GM21423 (cell line): ENCODE data around the gene MACROD2.
"Not testable (repeated sequence)": the region's sequence is repeated elsewhere in the genome, so short reads cannot be mapped to it uniquely, and the experiment has no call there.

Experiments
- ATAC-seq: cut with Tn5 transposase; IDR thresholded peaks from one replicate; pipeline ENCODE4 v1.9.1; 2021; ENCODE audit warnings: mild to moderate bottlenecking, moderate library complexity; ENCODE audit not compliant: unreplicated experiment

MACROD2 gene

DNA sequence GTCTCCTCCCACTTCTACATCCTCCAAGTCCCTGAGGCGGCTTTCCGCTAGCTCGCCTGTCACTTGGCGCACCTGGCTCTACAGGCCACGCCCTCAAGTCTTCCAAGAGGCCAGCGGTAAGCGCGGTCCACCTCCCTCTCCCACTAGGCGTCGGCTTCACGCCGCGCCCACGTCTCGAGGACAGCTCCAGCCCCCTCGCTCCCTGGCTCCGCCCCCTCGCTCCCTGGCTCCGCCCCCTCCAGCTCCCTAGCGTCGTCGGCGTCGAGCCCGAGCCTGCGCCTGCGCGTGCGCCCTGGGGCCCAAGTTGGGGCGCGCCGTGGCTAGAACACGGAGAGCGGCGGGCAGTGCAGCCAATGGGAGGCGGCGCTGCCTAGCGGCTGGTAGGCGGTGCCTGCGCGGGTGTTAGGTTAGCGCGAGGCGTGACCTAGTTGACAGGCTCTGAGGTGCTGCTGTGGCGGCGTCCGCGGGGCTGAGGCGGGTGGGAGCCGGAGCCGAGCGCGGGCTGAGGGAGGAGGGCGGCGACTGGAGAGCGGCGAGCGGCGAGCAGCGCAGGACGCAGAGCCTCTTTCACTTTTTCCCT, at the start of gene MACROD2:
Gene MACROD2 (plus strand): TSS at position 431 of the 580 bp plus-strand sequence.
- ATAC-seq = peak; percentile 62

DNA sequence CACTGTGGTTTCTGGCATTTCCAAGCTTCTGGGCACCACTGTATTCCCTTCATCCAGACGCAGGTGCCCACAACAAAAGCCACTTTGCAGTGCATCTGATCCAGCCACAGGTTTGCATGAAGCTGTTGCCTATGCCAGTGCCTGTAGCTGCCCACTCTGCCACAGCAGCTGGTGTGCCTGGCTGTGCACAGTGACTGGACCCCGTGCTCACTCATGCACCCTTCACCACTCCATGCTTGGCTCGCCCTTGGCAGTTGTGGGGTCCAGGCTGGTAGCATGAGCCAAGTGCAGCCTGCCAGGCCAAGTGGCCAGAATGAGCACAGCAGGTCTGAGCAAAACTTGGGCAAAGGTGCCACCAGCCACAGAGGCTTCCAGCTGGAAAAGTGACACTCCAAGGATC, 47.6 kb upstream of the MACROD2 start:
- ATAC-seq = no peak

DNA sequence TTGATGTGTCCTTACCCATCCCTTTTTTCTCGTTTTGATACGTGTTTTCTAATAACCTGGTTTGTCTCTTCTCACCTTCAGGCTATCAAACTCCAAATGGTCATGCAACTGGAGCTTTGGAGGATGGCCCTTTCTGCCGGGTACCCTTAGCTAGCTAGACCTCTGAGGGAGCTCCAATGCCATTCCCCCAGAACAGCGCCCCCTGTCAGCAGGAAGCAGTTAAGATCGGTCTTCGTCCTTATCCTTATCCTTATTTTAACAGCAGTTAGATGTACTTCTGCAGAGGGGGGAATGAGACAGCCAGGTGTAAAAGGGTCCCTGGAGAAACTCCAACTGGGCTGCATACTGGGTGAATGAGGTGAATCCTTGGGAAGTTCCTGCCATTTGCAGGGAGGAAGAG, 42.1 kb upstream of the MACROD2 start:
- no peak for ATAC-seq

DNA sequence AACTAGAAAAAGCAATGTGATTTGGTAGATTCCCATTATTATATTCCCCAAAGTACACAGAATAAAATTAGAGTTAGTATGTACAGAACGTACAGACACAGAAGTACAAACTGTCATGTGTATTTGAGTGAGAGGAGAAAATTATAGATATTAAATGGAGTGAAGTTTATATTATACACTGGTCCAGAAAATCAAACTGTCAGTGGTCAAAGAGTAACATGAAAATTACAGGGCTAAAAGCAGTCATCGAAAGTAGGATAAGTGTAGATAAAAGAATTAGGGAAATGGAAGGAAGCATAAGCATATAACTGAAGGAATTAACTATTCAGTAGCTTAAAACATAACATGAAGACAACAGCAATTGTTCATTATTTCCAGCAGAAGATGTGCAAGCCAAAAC, 35.2 kb upstream of the MACROD2 start:
- ATAC-seq = no peak

DNA sequence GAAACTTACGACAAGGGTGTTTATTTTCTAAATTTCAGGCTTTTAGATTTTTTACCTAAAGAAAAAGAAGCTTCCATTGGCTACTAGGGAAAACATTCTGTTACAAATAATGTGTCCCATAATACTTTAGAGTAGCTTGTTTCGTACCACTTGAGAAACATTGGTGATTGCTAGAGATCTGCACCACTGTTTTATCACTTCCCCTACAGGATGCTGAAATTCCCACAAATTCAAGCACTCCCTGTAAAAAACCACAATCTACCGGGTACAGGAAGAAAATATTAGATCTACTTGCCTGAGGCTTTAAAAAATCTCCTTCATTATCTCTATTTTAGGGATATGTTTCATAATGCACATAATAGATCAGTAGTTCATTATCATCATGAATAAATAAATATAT, 34.8 kb upstream of the MACROD2 start:
- no peak for ATAC-seq

DNA sequence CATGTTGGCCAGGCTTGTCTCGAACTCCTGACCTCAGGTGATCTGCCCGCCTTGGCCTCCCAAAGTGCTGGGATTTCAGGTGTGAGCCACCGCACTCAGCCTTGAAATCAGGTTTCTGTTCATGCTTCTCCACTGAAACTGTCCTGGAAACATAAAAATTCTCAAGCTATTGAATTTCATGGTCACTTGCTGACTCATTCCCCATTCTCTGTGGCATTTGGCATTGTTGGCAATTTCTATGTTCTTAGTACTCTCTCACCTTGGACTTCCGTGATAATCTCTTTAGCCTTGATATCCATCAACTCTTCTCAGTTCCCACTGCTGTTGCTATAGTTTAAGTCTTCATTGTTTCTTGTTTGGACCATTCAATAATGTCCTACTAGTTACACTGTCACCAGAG, 11.1 kb upstream of the MACROD2 start:
- no peak for ATAC-seq

DNA sequence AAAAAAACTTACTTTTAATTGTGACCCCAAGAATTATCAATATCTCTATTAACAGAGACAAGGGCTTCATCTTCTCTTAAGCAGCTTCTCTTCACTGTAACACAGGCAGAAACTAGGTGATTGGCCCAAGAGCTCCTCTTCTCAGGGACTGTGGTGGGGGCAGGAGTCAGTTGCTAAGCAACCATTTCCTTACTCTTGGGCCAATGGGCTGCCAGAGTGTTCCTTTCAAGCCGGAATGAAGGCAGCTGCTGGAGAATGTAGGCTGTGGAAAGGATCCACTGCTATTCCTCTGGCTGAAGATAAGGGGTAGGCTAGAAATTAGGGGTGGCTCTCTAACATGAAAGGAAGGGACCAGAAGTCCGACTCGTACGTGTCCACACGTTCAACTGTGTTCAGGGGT, 4.9 kb upstream of the MACROD2 start, which contains the start of gene SEL1L2:
Gene SEL1L2 (minus strand): TSS at position 150 of the 400 bp plus-strand sequence. CDS start 80 bp downstream, at position 70.
- no peak for ATAC-seq

DNA sequence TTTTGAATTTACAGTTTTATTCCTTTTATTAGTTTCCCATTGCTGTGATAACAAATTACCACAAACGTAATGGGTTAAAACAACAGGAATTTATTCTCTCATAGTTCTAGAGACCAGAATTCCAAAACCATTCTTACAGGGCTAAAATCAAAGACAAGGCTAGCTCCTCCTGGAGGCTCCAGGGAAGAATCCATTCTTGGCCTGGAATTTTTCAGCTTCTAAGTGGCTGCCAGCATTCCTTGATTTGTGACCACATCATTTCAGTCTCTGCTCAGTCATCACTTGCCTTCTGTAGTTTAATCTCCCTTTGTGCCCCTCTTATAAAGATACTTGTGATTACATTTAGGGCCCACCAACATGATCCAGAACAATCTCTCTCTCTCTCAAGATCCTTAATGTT, 4.0 kb upstream of the MACROD2 start:
- no peak for ATAC-seq

DNA sequence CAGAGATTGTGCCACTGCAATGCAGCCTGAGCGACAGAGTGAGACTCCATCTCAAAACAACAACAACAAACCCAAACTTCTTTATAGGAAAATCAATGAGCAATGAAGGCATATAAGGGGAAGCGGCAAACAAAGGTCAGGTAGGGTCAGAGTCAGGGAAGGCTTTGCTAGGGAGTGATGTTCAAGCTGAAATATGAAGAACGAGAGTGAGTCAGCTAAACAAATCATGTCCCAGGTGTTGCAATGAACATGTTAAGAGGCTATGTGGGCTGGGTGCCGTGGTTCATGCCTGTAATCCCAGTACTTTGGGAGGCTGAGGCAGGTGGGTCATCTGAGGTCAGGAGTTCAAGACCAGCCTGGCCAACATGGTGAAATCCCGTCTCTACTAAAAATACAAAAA, 3.4 kb upstream of the MACROD2 start:
- not testable (repeated sequence) for ATAC-seq

DNA sequence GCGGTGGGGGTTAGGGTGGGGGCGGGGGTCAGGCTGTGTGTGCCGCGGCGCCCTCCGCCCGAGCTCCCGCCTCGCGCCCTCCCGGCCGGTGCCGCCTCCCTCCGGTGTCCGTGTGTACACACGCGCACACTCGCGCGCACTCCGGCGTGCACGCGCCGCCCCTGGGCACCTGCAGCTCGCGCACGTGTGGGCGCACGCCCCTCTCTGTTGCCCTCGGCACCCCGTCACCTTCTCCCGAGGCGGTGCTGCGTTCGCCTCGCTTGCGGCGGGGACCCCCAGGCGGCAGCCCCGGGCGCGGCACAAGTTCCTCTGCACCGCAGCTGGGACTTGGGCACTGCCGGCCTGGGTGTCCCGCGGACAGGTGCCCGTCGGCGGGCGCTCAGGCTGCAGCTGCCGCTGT, 525 bp downstream of the MACROD2 start:
- no peak for ATAC-seq

DNA sequence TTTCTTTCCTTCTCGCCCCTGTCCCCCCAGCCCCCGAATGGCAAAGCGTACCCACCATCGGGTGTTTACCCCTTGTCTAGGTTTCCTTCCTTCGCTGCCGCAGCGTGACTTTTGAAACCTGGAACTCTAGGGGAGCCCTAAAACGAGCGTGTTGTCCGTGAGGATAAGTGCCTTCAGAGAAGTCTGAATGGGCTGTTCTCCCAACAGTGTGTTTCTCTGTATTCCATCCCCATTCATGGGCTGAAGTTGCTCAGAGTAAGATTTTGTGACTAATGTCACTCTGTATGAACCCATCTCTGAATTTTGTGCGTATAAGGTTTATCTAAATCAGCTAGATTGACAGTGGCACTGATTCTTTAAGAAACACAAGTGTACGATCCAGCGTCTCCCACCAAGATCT, 949 bp downstream of the MACROD2 start:
- ATAC-seq = no peak

DNA sequence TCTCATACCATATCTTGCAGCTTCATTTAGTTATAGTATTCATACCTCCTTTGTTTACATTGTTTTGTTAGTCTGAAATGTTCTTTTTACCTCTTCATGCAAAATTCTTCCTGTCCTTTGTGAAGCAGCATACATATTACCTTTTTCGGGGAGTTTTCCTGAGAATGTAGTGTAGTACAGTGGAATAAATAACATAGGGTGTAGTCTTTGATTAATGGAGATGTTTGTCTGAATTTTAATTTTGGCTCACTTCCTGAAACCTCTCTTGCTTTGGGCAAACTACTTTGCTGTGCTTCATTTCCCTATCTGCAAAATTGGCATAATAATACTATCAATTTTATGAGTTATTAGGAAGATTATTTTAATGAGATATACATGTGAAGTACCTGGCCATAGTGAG, 5.6 kb downstream of the MACROD2 start:
- ATAC-seq = no peak

DNA sequence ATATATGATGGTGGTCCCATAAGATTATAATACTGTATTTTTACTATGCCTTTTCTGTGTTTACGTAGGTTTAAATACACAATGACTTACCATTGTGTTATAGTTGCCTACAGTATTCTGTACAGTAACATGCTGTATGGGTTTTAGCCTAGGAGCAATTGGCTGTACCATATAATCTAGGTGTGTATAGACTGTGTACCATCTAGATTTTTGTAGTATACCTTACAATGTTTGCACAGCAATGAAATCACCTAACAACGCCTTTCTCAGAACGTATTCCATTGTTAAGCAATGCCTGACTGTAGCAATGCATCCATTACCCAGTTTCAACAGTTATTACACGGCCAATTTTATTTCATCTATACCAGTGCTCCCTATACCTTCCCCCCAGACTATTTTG, 10.7 kb downstream of the MACROD2 start:
- ATAC-seq = no peak

DNA sequence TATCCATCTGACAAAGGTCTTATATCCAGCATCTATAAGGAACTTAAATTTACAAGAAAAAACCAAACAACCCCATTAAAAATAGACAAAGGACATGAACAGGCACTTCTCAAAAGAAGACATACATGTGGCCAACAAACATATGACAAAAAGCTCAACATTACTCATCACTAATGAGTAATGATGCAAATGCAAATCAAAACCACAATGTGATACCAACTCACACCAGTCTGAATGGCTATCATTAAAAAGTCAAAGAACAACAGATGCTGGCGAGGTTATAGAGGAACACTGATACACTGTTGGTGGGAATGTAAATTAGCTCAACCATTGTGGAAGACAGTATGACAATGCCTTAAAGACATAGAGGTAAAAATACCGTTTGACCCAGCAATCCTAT, 13.9 kb downstream of the MACROD2 start:
- ATAC-seq = no peak

DNA sequence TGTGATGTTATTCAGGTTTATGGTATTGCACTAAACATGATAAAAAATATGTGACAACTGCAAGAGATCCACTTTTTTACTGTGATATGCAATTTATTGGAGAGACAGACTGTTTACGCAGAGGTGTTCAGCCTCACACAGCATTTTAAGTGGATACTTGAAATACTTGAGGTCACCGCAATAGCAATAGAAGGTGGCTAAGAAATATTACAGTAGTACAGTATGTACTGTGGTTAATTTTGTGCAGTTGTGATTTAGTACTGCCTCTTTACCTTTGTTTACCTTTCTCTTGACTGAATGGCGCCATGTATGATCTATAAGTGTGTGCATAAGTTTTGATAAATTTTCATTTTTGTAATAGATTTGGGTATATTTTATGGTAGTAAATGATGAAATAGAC, 17.4 kb downstream of the MACROD2 start:
- ATAC-seq = no peak

DNA sequence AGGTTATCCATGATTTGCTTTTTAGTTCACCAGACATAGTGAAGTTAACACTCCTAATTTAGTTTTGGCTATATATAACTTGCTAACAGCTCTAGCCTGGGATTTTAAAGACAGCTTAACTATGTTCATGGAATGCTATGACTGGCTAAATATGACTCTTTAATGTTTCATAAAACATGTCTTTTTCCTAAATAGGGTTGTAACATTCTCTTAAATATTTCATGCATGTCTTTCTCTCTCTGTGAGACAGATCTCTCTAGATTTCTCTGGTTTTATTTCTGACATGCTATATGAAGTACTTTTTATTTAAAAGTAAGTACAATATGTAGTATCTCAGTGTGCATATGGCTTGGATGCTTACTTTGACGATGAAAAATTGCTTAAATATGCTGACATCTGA, 35.7 kb downstream of the MACROD2 start:
- no peak for ATAC-seq

DNA sequence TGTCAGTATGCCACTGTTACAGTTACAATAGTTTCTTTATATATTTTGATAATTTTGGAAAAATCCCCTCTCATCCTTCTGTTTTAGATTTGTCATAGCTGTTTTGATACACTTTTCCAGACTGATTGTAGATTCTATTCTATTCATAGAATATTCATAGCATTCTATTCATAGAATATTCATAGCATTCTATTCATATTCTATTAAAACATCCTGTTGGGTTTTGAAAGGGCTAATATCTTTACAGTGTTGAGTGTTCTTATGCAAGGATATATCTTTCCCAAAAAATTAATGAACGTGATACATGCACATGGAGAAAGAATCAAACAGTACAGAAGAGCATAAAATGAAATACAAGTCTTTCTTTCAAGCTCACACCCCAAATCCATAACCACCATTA, 38.0 kb downstream of the MACROD2 start:
- ATAC-seq = no peak

DNA sequence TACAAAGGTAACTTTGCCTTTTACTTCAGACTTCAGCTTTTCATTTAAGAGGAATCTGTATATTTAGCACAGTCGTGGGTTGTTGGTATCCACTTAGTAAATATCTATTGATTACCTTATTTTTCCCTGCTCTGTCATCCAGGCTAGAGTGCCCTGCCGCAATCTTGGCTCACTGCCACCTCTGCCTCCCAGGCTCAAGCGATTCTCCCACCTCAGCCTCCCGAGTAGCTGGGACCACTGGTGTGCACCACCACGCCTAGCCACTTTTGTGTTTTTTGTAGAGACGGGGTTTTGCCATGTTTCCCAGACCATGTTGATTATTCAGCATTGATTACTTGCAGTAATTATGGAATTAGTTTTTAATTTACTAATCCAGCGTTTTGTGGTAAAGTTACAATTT, 41.3 kb downstream of the MACROD2 start:
- no peak for ATAC-seq

DNA sequence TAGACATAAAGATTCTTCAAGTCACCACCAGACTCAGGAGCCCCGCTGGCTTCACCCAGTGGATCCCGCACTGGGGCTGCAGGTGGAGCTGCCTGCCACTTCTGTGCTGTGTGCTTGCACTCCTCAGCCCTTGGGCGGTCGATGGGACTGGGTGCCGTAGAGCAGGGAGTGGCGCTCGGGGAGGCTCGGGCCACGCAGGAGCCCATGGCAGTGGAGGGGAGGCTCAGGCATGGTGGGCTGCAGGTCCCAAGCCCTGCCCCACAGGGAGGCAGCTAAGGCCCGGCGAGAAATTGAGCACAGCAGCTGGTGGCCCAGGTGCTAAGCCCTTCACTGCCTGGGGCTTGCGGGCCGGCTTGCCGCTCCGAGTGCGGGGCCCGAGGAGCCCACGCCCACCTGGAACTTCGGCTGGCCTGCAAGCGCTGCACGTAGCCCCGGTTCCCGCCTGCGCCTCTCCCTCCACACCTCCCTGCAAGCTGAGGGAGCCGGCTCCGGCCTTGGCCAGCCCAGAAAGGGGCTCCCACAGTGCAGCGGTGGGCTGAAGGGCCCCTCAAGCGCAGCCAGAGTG, 49.5 kb downstream of the MACROD2 start:
- not testable (repeated sequence) for ATAC-seq

DNA sequence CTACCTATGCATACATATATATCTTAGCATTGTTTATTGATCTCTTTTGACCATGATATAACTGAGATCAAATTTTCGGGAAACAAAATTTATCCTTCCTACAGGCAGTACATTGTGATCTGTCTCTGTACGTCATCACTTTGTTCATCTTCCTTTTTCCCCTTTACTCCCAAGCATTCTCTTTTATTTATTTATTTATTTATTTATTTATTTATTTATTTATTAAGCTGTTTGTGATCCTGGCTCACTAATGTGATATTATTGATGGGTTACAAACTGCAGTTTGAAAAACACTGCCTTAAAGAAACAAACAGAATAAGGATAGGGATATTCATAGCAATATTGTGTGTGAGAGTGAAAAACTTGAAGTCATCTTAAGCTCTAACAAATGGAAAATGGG, 51.2 kb downstream of the MACROD2 start:
- ATAC-seq = no peak

DNA sequence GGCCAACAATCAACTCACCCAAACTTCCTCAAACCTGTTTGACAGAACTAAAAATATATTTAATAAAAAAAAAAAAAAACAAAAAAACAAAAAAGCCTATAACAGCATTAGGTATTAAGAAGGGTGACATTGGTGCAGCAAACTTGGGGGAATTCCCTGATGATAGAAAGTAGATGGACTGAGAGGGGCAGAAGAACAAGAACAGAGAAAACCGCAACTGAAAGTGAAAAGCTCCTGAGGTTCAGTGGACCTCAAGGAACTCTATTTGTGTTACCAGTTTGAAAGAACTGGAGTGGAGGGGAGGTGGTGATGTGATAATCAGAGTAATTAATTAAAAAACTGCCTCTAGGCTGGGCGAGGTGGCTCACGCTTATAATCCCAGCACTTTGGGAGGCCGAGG, 53.8 kb downstream of the MACROD2 start:
- peak; percentile 74 for ATAC-seq

DNA sequence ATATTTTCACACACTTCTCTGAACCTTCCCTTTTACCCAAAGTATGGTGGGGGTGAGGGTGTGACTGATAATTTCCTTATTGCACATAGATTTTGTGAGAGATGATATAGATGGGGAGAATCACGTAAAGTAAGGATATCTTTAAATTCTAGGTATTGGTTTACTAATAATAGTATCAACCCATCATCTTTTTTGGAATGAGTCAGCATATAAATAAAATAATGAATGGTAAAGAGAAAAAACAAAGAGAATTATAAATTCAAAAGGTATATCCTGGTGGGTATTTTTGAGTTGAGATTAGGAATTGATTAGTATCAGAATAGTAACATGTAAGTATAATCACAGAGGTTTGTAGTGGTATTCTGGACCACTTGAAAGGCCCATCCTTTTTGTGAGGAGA, 56.1 kb downstream of the MACROD2 start:
- no peak for ATAC-seq

DNA sequence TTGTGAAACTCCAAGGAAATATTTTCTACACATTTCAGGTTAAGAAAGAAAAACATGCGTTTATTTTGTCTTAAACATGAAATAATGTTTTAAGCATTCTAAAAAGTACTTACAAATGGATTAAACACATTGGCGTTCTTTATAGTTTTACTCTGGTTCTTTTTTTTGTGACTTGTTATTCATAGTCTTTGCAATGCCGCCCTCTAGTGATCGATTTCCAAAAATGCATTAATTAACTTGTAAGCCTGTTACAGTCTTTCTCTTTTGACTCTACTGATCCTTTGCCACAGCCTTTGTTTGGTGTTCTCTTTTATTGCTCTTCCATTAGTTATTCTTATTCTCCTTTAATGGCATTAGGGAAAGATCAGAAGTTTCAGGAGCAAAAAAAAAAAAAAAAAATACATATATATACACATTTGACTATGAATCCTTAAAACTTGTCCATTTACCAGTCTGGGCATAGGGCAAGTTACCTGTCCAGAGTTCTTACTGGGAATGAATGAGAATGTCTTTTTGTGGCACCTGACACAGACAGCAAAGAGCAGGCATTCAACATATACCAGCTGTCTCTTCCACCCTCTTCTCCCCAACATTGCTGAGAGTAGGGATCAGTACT, 59.9 kb downstream of the MACROD2 start:
- ATAC-seq = peak; percentile 64
